ENCODE measurements around the gene NFIA. TPM values are rescaled to one million over a fixed set of nuclear protein-coding genes. Genes with fewer than 3 reads are reported as not detected.

The NFIA gene
- total RNA-seq, 1 experiment from 2014 or later, result 0.35 TPM

DNA sequence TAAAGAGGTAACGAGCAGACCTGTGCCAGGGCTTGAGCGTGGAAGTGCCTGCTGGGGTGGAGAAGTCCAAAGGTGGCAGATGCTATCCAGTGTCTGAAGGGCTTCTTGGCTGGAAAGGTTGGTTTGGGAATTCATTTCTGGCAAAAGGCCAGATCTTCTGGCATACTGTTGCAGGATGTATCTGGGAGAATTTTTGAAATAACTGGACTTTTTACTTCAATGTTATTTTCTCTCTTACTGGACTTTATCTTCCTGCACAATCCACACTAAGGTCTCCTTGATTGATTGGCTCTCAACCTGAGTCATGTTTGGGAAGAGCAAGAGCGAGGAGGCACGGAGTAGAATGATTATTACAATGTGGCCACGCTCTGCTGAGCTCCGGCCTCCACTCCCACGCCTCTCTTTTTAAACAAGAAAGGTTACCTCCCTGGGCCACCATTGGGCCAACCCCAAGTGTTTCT, 364.2 kb downstream of the NFIA start:
- H3K4me1 Mint-ChIP-seq, result peaks cover 20 to 24% of the 10 kb centered on the region in 2 experiments
- H2AK5ac ChIP-seq (ENCODE audit: insufficient read length, low read length), result no peak overlapping the region

More for the DNA sequence above, 364.2 kb downstream of the NFIA start:
- DNase-seq, result no peak
- H3T11ph ChIP-seq (ENCODE audit: low read length), result no peak overlapping the region
- no peak overlapping the region for H3K14ac ChIP-seq (ENCODE audit: insufficient read depth, low read length)
- H3K56ac ChIP-seq (ENCODE audit: insufficient read length, low read depth, low read length), result no peak overlapping the region
- no peak overlapping the region for H3K4ac ChIP-seq (ENCODE audit: low read depth, low read length)
- no peak overlapping the region for H2BK12ac ChIP-seq (ENCODE audit: insufficient read length, low read depth, low read length)
- no peak overlapping the region for H2BK15ac ChIP-seq (ENCODE audit: low read depth, low read length)
- H3K9me3 ChIP-seq (ENCODE audit: control insufficient read depth, low read depth, low read length), result no peaks in the 10 kb centered on the region
- H4K91ac ChIP-seq (ENCODE audit: insufficient read length, low read depth, low read length), result no peak overlapping the region
- H3K27ac Mint-ChIP-seq, result 0 out of 7 replicates have a peak overlapping the region, but pooled peaks of 1 of the 3 experiments have one; percentile 40
- no peaks in the 10 kb centered on the region for H3K9me3 Mint-ChIP-seq
- H3K9ac ChIP-seq (ENCODE audit: extremely low read depth, insufficient read length, low read length), result no peak overlapping the region
- no peaks in the 10 kb centered on the region; the same call in 1 of the 2 replicates for H3K27me3 Mint-ChIP-seq (ENCODE audit: low read depth)
- 0 out of 2 replicates have a peak, but pooled peaks cover 3% of the 10 kb centered on the region for H3K4me1 ChIP-seq (ENCODE audit: insufficient read depth, low read length)
- no peak overlapping the region for H3K4me2 ChIP-seq (ENCODE audit: insufficient read depth, insufficient read length, low read length)
- H3K23ac ChIP-seq (ENCODE audit: insufficient read length, low read depth, low read length), result no peak overlapping the region
- H4K5ac ChIP-seq (ENCODE audit: insufficient read length, low read depth, low read length), result no peak overlapping the region
- no peak overlapping the region for H3K4me3 Mint-ChIP-seq
- H2BK5ac ChIP-seq (ENCODE audit: insufficient read length, low read length), result no peak overlapping the region
- no peaks in the 10 kb centered on the region for H3K27me3 ChIP-seq (ENCODE audit: insufficient read depth, low read length)
- H3K79me1 ChIP-seq (ENCODE audit: insufficient read depth, low read depth, low read length, poor library complexity, severe bottlenecking), result no peaks in the 10 kb centered on the region
- no peaks in the 10 kb centered on the region for H3K79me2 ChIP-seq (ENCODE audit: insufficient read depth, low read length)
- no peak overlapping the region for H3K18ac ChIP-seq (ENCODE audit: insufficient read length, low read depth, low read length)
- H4K20me1 ChIP-seq (ENCODE audit: control insufficient read depth, insufficient read depth, insufficient read length), result no peaks in the 10 kb centered on the region
- no peak overlapping the region for H2AFZ ChIP-seq (ENCODE audit: low read length)
- H2BK20ac ChIP-seq (ENCODE audit: low read depth, low read length, poor library complexity, severe bottlenecking), result no peak overlapping the region
- WGBS (ENCODE audit: extremely low coverage, insufficient read length, low lambda C conversion rate), result no CpG with 5 or more reads among the region's 7 CpGs
- H3K23me2 ChIP-seq (ENCODE audit: insufficient read length, low read depth, low read length, poor library complexity, severe bottlenecking), result no peaks in the 10 kb centered on the region
- H2BK120ac ChIP-seq (ENCODE audit: low read depth, low read length, poor library complexity, severe bottlenecking), result no peak overlapping the region
- no peak overlapping the region for H3K27ac ChIP-seq (ENCODE audit: insufficient read length, low read depth, low read length)
- no peak for TF ChIP-seq CTCF (conservative IDR thresholded peaks at IDR 0.05)
- no peaks in the 10 kb centered on the region for H3K36me3 Mint-ChIP-seq (ENCODE audit: insufficient read depth in 1 of 3, low read depth in 3 of 3)
- no peak overlapping the region for H4K8ac ChIP-seq (replicated peaks; ENCODE audit: insufficient read length, low read depth, low read length)

Measured in H9 (cell line).